Measurements from ENCODE around the gene SLC25A51.

SLC25A51 gene

GRCh38 chr9:37852222-37852621 is 51.7 kb downstream of the SLC25A51 start:
- H3K4me3 ChIP-seq = no peak overlapping the region
- in situ Hi-C loops (cut with MboI; ENCODE audit: low sequenced_read_pairs) = no loop called here
- no peak for DNase-seq (ENCODE audit: low spot score in 2 of 2)
- H3K36me3 ChIP-seq (replicated peaks) = no peaks in the 10 kb centered on the region
- H3K27me3 ChIP-seq (ENCODE audit: low read depth) = no peaks in the 10 kb centered on the region
- H3K9me3 ChIP-seq = no peaks in the 10 kb centered on the region
- H3K4me1 ChIP-seq = no peaks in the 10 kb centered on the region

- DNase-seq (ENCODE audit: low spot score in 2 of 2) = no peak
- Histone ChIP-seq H3K4me3 (no peak overlapping the region), H3K36me3 (replicated peaks) (peaks cover 3% of the 10 kb centered on the region; the same call in 1 of the 2 replicates)
Observed at GRCh38 chr9:37840560-37841194, 63.2 kb downstream of the SLC25A51 start.

GRCh38 chr9:37839496-37840461 is 64.1 kb downstream of the SLC25A51 start:
- in situ Hi-C loops (cut with MboI; ENCODE audit: low sequenced_read_pairs) = no loop called here
- DNase-seq (ENCODE audit: low spot score in 2 of 2) = no peak

More at GRCh38 chr9:37840560-37841194, 63.2 kb downstream of the SLC25A51 start:
- H3K27me3 ChIP-seq (ENCODE audit: low read depth) = no peaks in the 10 kb centered on the region
- no peaks in the 10 kb centered on the region for H3K9me3 ChIP-seq
- in situ Hi-C loops (cut with MboI; ENCODE audit: low sequenced_read_pairs) = no loop called here
- H3K4me1 ChIP-seq = no peaks in the 10 kb centered on the region

More at GRCh38 chr9:37839496-37840461, 64.1 kb downstream of the SLC25A51 start:
- Histone ChIP-seq H3K36me3 (replicated peaks) (peaks cover 3% of the 10 kb centered on the region; the same call in 1 of the 2 replicates), H3K9me3 (no peaks in the 10 kb centered on the region), H3K27me3 (ENCODE audit: low read depth) (no peaks in the 10 kb centered on the region), H3K4me3 (no peak overlapping the region), H3K4me1 (no peaks in the 10 kb centered on the region)
